Measurements from ENCODE around the gene TTC22. TPM values are rescaled to one million over a fixed set of nuclear protein-coding genes. Genes with fewer than 3 reads are reported as not detected.

The TTC22 gene
- total and polyA plus RNA-seq, 2 of the 4 experiments (the other 2 are of a cell fraction): not detected

DNA sequence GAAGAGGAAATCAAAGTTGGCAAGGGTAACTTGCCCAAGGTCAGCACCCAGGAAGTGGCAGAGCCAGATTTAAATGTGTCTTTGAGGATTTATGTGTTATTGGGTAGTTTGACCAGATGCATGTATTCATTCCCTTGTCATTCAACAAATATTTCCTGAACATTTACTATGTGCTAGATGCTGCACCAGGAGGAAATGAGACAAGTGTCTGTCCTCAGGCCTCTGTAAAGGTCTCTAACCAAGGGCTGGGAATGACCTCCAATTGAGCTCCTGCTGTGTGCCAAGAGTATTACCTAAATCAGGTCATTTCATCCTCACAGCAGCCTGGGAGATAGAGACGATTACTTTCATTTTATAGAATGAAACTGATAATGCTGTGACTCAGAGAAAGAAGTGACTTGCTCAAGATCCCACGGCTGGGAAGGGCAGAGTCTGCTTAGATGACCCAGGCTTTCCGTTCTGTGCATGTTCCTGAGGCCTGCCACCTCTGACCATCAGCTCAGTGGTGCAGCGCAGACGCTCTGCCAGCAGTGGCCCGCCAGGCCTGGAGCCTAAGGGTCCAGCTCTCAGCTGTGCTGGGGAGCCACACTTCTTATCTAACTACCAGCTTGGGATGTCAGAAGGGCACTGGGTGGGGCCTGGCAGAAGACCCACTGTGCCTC is 3.5 kb upstream of the TTC22 start:
- TF ChIP-seq MAFK (IDR thresholded peaks at IDR 0.05; ENCODE audit: low read depth, low read length): no peak
- TF ChIP-seq, protein P1, sequence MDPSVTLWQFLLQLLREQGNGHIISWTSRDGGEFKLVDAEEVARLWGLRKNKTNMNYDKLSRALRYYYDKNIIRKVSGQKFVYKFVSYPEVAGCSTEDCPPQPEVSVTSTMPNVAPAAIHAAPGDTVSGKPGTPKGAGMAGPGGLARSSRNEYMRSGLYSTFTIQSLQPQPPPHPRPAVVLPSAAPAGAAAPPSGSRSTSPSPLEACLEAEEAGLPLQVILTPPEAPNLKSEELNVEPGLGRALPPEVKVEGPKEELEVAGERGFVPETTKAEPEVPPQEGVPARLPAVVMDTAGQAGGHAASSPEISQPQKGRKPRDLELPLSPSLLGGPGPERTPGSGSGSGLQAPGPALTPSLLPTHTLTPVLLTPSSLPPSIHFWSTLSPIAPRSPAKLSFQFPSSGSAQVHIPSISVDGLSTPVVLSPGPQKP (IDR thresholded peaks at IDR 0.05; ENCODE audit: borderline replicate concordance, low read depth, low read length): no peak
- no peak for TF ChIP-seq SMC3 (IDR thresholded peaks at IDR 0.05; ENCODE audit: low read depth, low read length)
- H2AFZ ChIP-seq (replicated peaks; ENCODE audit: low read length, poor library complexity): peak overlapping the region; percentile 55
- peak; percentile 4 for DNase-seq
- no peak overlapping the region for H4K91ac ChIP-seq (ENCODE audit: insufficient read depth, low read depth, low read length)
- POLR2A ChIA-PET (ENCODE audit: unreplicated experiment): no interaction called here
- H4K20me1 ChIP-seq (ENCODE audit: insufficient read depth, low read length): no peaks in the 10 kb centered on the region
- H2AK5ac ChIP-seq (ENCODE audit: low read depth, low read length): no peak overlapping the region
- H3K23ac ChIP-seq (ENCODE audit: low read depth, low read length): no peak overlapping the region
- no peak overlapping the region for H3K9ac ChIP-seq (ENCODE audit: low read depth, low read length)
- H3K4ac ChIP-seq (ENCODE audit: low read depth, low read length): no peak overlapping the region
- in situ Hi-C loops (cut with MboI; ENCODE audit: low sequenced_read_pairs): no loop called here
- H2AK9ac ChIP-seq (replicated peaks; ENCODE audit: low read depth, low read length, poor library complexity): no peak overlapping the region
- intact Hi-C loops (cut with micrococcal nuclease): no loop called here
- H3K18ac ChIP-seq (ENCODE audit: low read depth, low read length): no peak overlapping the region
- WGBS, 2 experiments (ENCODE audit: extremely low coverage in 2 of 2, insufficient read length in 1 of 2): no CpG with 5 or more reads among the region's 6 CpGs
- no peaks in the 10 kb centered on the region for H3K79me1 ChIP-seq (ENCODE audit: low read depth in 1 of 2, low read length in 2 of 2)
- H3K4me1 ChIP-seq (ENCODE audit: control insufficient read depth, insufficient read depth, low read length): no peaks in the 10 kb centered on the region; the same call in 1 of the 2 replicates
- H4K8ac ChIP-seq (ENCODE audit: low read depth in 2 of 2, low read length in 2 of 2): no peak overlapping the region
- H2BK20ac ChIP-seq (ENCODE audit: low read depth, low read length): no peak overlapping the region
- no peak overlapping the region for H4K5ac ChIP-seq (ENCODE audit: low read depth, low read length)
- H3K27ac ChIP-seq (ENCODE audit: insufficient read depth, low read length): no peak overlapping the region
- H2BK15ac ChIP-seq (ENCODE audit: low read depth, low read length): no peak overlapping the region
- H3K4me2 ChIP-seq (ENCODE audit: low read depth, low read length): no peak overlapping the region
- H2BK5ac ChIP-seq (ENCODE audit: low read depth, low read length, poor library complexity, severe bottlenecking): no peak overlapping the region
- H2BK120ac ChIP-seq (ENCODE audit: low read depth, low read length): no peak overlapping the region
- H3K4me3 ChIP-seq (ENCODE audit: insufficient read depth, low read depth, low read length): no peak overlapping the region
- H3K9me1 ChIP-seq (ENCODE audit: insufficient read depth, low read length): 0 out of 2 replicates have a peak, but pooled peaks cover 7% of the 10 kb centered on the region
- no peak for ATAC-seq (ENCODE audit: low read depth)
- dilution Hi-C loops (cut with HindIII; ENCODE audit: low sequenced_read_pairs, unreplicated experiment): no loop called here
- CTCF ChIA-PET: no interaction called here
- no peak overlapping the region for H3K56ac ChIP-seq (ENCODE audit: extremely low read depth, insufficient read depth, low read length)
- H3K36me3 ChIP-seq (ENCODE audit: control insufficient read depth, insufficient read depth, low read length): no peaks in the 10 kb centered on the region
- no peak overlapping the region for H3K14ac ChIP-seq (replicated peaks; ENCODE audit: low read depth, low read length)
- H3K9me3 ChIP-seq (ENCODE audit: control insufficient read depth, insufficient read depth, low read length): no peaks in the 10 kb centered on the region
- peaks cover 28% of the 10 kb centered on the region for H3K27me3 ChIP-seq (ENCODE audit: control insufficient read depth, insufficient read depth, low read length)
- no TSS peak for BruUV-seq (replicated peaks)

Data from IMR-90 (cell line).